Tibial artery (tissue), 4 donors: ENCODE results near the gene SAMD3.
"Not testable (repeated sequence)": the region's sequence is repeated elsewhere in the genome, so short reads cannot be mapped to it uniquely, and the experiment has no call there.

Experiments used
- DNase-seq, 2 donors: peaks; one replicate each; pipeline ENCODE4 v3.0.0-alpha.2; 2019
- H3K27ac ChIP-seq, 2 donors: fragments of 200-600 bp; sonication (generic) in 1 of 2; 1 replicate in 1 of 2; 2 replicates in 1 of 2; pipeline ENCODE4 v1.5.1; 2018 to 2019; ENCODE audit warnings: mild to moderate bottlenecking in 1 of 2
- H3K27me3 ChIP-seq, 2 donors: fragments of 200-600 bp; sonication (generic) in 1 of 2; one replicate each; pipeline versions ENCODE4 v1.5.1 to v1.6.0; 2016 to 2019
- H3K36me3 ChIP-seq, 3 donors: fragments of 200-600 bp; sonication (generic) in 2 of 3; one replicate each; pipeline ENCODE4 v1.5.1; 2016 to 2019; ENCODE audit warnings: mild to moderate bottlenecking in 2 of 3
- H3K4me1 ChIP-seq, 4 donors: fragments of 200-600 bp; sonication (generic) in 2 of 4; 1 replicate in 3 of 4; 2 replicates in 1 of 4; pipeline ENCODE4 v1.5.1; 2016 to 2019
- H3K4me3 ChIP-seq, 2 donors: fragments of 200-600 bp; sonication (generic) in 1 of 2; 1 replicate in 1 of 2; 2 replicates in 1 of 2; pipeline ENCODE4 v1.5.1; 2018 to 2019; ENCODE audit warnings: mild to moderate bottlenecking in 2 of 2
- H3K9me3 ChIP-seq, 3 donors: fragments of 200-600 bp; sonication (generic) in 1 of 3; one replicate each; pipeline ENCODE4 v1.5.1; 2016 to 2019
- CTCF ChIP-seq, 2 experiments: fragments of 200-600 bp in 1 of 2; fragments of 450-650 bp in 1 of 2; IDR thresholded peaks; one replicate each; pipeline ENCODE4 v1.5.1; 2017 to 2019; ENCODE audit warnings: antibody characterized with exemption in 2 of 2, mild to moderate bottlenecking in 1 of 2, moderate library complexity in 1 of 2
- intact Hi-C: fragments of 100-400 bp; cut with DNase I; formaldehyde crosslinking; loops from one replicate; pipeline ENCODE4 v1.15.0; 2023; ENCODE audit warnings: low total_unique reads

Gene SAMD3

GRCh38 chr6:130198483-130199035 is 24.2 kb downstream of the SAMD3 start:
- no peak for TF ChIP-seq CTCF (IDR thresholded peaks at IDR 0.05)
- intact Hi-C loops: no loop called here
- Histone ChIP-seq H3K27ac (no peak overlapping the region), H3K4me3 (no peak overlapping the region), H3K9me3 (no peaks in the 10 kb centered on the region), H3K4me1 (no peaks in the 10 kb centered on the region), H3K27me3 (no peaks in the 10 kb centered on the region), H3K36me3 (no peaks in the 10 kb centered on the region)
- DNase-seq: no peak

GRCh38 chr6:130197816-130198482 is 24.8 kb downstream of the SAMD3 start:
- H3K36me3 ChIP-seq, H3K4me1 ChIP-seq, H3K27ac ChIP-seq, DNase-seq, H3K27me3 ChIP-seq, intact Hi-C loops, H3K9me3 ChIP-seq, H3K4me3 ChIP-seq: not testable (repeated sequence)

GRCh38 chr6:130194434-130194833 is 28.3 kb downstream of the SAMD3 start:
- H3K36me3 ChIP-seq, H3K27ac ChIP-seq, H3K9me3 ChIP-seq, intact Hi-C loops, H3K4me3 ChIP-seq, H3K4me1 ChIP-seq, H3K27me3 ChIP-seq: not testable (repeated sequence)
- DNase-seq: peak; percentile 22 to 64

- no peaks in the 10 kb centered on the region for H3K27me3 ChIP-seq
- H3K9me3 ChIP-seq: no peaks in the 10 kb centered on the region
- TF ChIP-seq CTCF (IDR thresholded peaks at IDR 0.05): no peak
- no peak for DNase-seq
- no peaks in the 10 kb centered on the region for H3K4me1 ChIP-seq
- H3K4me3 ChIP-seq: no peak overlapping the region
- intact Hi-C loops: no loop called here
- H3K36me3 ChIP-seq: no peaks in the 10 kb centered on the region
- H3K27ac ChIP-seq: no peak overlapping the region
These were observed 31.8 kb downstream of the SAMD3 start for GRCh38 chr6:130190701-130191690.

GRCh38 chr6:130189531-130190397 is 33.0 kb downstream of the SAMD3 start:
- Histone ChIP-seq H3K9me3 (no peaks in the 10 kb centered on the region), H3K27me3 (no peaks in the 10 kb centered on the region), H3K4me3 (no peak overlapping the region), H3K36me3 (no peaks in the 10 kb centered on the region), H3K27ac (no peak overlapping the region), H3K4me1 (no peaks in the 10 kb centered on the region)
- TF ChIP-seq CTCF (IDR thresholded peaks at IDR 0.05): no peak
- intact Hi-C loops: no loop called here
- no peak for DNase-seq

GRCh38 chr6:130188207-130188899 is 34.4 kb downstream of the SAMD3 start:
- no peak overlapping the region for H3K4me3 ChIP-seq
- no peak for DNase-seq
- no peaks in the 10 kb centered on the region for H3K4me1 ChIP-seq
- H3K9me3 ChIP-seq: no peaks in the 10 kb centered on the region
- no peak for TF ChIP-seq CTCF (IDR thresholded peaks at IDR 0.05)
- H3K27me3 ChIP-seq: no peaks in the 10 kb centered on the region
- H3K27ac ChIP-seq: no peak overlapping the region
- no peaks in the 10 kb centered on the region for H3K36me3 ChIP-seq
- intact Hi-C loops: no loop called here
